CD4-positive, alpha-beta memory T cell (primary cell): Measurements from ENCODE around the gene KIAA1191. TPM values are rescaled to one million over a fixed set of nuclear protein-coding genes. Genes with fewer than 3 reads are reported as not detected.
A peak's percentile ranks its signal among the peaks of the same experiment; 100 is the strongest.

Experiments
- CTCF ChIA-PET: fragments of 350-600 bp; sonication (Branson Sonifier 250); formaldehyde crosslinking; loops from one replicate; lab custom pipeline; 2021; ENCODE audit warnings: inconsistent platforms; ENCODE audit not compliant: partially characterized antibody; lab: Charles Lee
- POLR2A ChIA-PET: fragments of 350-600 bp; sonication (Branson Sonifier 250); formaldehyde crosslinking; loops from one replicate; lab custom pipeline; 2021; ENCODE audit not compliant: partially characterized antibody; lab: Charles Lee
- DNase-seq, 5 donors: peaks; one replicate each; pipeline versions ENCODE4 v3.0.0 to v3.0.0-alpha.2; 2020 to 2022; ENCODE audit warnings: mixed read lengths in 1 of 5
- H3K27ac ChIP-seq: one replicate; pipeline ENCODE4 v1.7.0; 2013; ENCODE audit warnings: low read depth, low read length
- H3K27me3 ChIP-seq: 2 replicates; pipeline ENCODE4 v1.7.0; 2013; ENCODE audit warnings: mild to moderate bottlenecking, low read length, moderate library complexity; ENCODE audit not compliant: insufficient read depth
- H3K36me3 ChIP-seq: 2 replicates; pipeline ENCODE4 v1.7.0; 2013; ENCODE audit warnings: mild to moderate bottlenecking, low read length, moderate library complexity; ENCODE audit not compliant: insufficient read depth
- H3K4me1 ChIP-seq: 2 replicates; pipeline ENCODE4 v1.7.0; 2013; ENCODE audit warnings: mild to moderate bottlenecking, low read length, moderate library complexity; ENCODE audit not compliant: insufficient read depth
- H3K4me3 ChIP-seq, 2 donors: one replicate each; pipeline ENCODE4 v1.7.0; 2013; ENCODE audit warnings: low read length in 2 of 2, mild to moderate bottlenecking in 1 of 2
- H3K9me3 ChIP-seq, 2 donors: one replicate each; pipeline ENCODE4 v1.7.0; 2013; ENCODE audit warnings: low read length in 2 of 2, control low read depth in 1 of 2; ENCODE audit not compliant: control insufficient read depth in 1 of 2
- H3K27ac Mint-ChIP-seq, 7 donors: one replicate each; pipeline ENCODE4 v1.8.0; 2020 to 2021; ENCODE audit warnings: mixed read lengths in 7 of 7, mild to moderate bottlenecking in 6 of 7, inconsistent platforms in 3 of 7, moderate library complexity in 3 of 7
- H3K27me3 Mint-ChIP-seq, 2 donors: one replicate each; pipeline ENCODE4 v1.8.0; 2020 to 2021; ENCODE audit warnings: mixed read lengths in 2 of 2
- H3K36me3 Mint-ChIP-seq, 2 donors: one replicate each; pipeline ENCODE4 v1.8.0; 2020 to 2021; ENCODE audit warnings: mixed read lengths in 2 of 2, inconsistent platforms in 1 of 2, mild to moderate bottlenecking in 1 of 2
- H3K4me1 Mint-ChIP-seq, 4 donors: one replicate each; pipeline ENCODE4 v1.8.0; 2020 to 2021; ENCODE audit warnings: mixed read lengths in 4 of 4, mild to moderate bottlenecking in 1 of 4
- H3K4me3 Mint-ChIP-seq, 8 donors: one replicate each; pipeline ENCODE4 v1.8.0; 2020 to 2021; ENCODE audit warnings: mixed read lengths in 8 of 8, mild to moderate bottlenecking in 7 of 8, moderate library complexity in 6 of 8, inconsistent platforms in 3 of 8
- H3K9me3 Mint-ChIP-seq, 8 donors: one replicate each; pipeline ENCODE4 v1.8.0; 2020 to 2021; ENCODE audit warnings: mixed read lengths in 8 of 8, mild to moderate bottlenecking in 5 of 8, inconsistent platforms in 3 of 8, moderate library complexity in 1 of 8
- intact Hi-C: fragments of 100-400 bp; cut with micrococcal nuclease; formaldehyde crosslinking; loops from one replicate; pipeline ENCODE4 v1.15.1; 2023
- polyA plus RNA-seq, 2 donors: library from polyadenylated mRNA; unstranded; fragments of 300-500 nt; fragmentation: Illumina TruSeq; gene quantifications; one replicate each; pipeline ENCODE4 v1.2.3, GENCODE V29; 2021
- total RNA-seq, 2 experiments: library from RNA; stranded (reverse); gene quantifications; one replicate each; pipeline ENCODE4 v1.2.3, GENCODE V29; 2021

Gene KIAA1191
- total and polyA plus RNA-seq, 4 experiments from 2014 or later = 53.6 to 76.6 (median 72.4) TPM

DNA sequence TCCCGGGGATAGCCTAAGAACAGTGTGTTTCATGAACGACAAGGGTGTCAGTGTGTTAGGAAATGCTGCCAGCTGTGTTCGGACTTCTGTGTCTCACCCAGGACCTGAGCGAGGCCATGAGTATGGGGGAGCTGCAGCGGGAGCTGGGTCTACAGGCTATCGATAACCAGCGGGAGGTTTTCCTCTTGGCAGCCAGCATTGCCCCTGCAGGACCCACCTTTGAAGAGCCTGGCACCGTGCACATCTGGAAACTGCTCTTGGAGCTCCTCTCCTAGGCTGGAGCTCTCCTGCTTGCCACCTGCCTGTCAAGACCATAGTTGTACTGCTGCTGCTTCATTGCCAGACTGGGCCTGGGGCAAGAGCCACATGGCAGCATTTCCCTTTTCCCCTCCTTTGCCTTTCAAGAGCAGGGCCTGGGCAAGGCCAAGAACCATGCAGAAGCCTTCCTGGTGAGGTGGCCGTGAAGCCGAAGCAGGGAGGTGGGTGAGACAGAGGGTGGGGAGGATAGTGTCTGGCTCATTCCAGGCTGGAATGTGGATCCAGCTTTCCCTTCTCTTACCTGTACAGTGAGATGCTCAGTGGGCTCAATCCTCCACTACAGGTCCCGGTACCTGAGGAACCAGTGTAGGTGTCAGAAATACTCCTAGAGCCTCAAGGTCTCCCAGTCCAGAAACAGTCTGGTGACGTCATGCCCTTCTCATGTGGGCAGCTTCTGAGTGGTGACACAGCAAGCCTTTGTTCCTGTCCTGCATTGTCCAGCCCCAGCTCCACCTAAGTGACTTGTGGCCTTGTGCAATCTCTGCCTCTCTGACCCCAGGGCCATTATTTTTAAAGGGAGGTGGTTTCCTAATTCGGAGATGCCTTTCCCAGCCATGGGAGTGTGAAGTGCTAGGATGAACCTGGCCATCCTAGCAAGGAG is 10.3 kb upstream of the KIAA1191 start:
- Mint-ChIP-seq H3K4me3 (no peak overlapping the region), H3K27me3 (no peaks in the 10 kb centered on the region), H3K4me1 (peaks cover 0 to 12% (median 6%) of the 10 kb centered on the region in 4 donors), H3K27ac (peak overlapping the region in 1 of 7 donors; percentile 70), H3K9me3 (no peaks in the 10 kb centered on the region), H3K36me3 (peaks cover 7 to 31% of the 10 kb centered on the region in 2 donors)
- ChIA-PET CTCF (no interaction called here), POLR2A (interaction anchor here (2.4 kb wide), 1 partner anchor 17 kb away, joined by 10 read pairs; the partner anchor contains the start of genes HIGD2A and NOP16)
- no peak for DNase-seq
- no peaks in the 10 kb centered on the region for H3K27me3 ChIP-seq
- no peaks in the 10 kb centered on the region for H3K36me3 ChIP-seq
- H3K4me3 ChIP-seq = no peak overlapping the region
- no peaks in the 10 kb centered on the region for H3K4me1 ChIP-seq
- intact Hi-C loops = no loop called here
- no peaks in the 10 kb centered on the region for H3K9me3 ChIP-seq
- H3K27ac ChIP-seq = no peak overlapping the region

DNA sequence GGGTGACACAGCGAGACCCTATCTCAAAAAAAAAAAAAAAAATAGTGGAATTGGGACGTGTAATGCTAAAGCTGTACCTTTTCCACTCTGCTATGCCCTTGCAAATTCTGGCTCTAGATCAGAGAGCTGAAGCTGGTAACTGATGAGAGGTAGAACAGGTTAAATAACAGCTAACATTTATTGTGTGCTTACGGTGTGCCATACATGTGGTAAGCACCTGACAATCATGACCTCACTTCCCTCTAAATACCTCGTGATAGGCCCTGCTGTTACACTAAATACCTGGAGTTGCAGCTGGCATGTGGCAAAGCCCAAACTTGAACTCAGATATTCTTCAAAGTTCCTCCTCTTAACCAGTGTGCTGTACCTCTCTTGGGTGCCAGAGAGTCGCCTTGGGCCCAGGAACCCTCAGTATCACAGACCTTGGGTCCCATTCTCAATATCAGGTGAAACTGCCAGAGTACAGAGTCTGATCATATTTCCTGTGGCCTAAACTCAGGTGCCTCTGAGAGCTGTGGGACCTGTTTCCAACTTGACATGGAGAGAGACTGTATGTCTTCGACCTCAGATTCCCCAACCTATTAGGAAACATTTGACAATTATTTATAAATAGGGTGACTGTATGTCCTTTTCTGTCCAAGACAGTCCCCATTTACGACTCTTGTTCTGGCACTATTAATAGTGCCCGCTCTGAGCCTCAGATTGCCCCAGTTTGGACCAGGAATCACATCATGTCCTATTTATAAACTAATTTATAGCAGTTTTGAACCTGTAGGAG is 8.6 kb upstream of the KIAA1191 start:
- Mint-ChIP-seq H3K27ac (peak overlapping the region in 1 of 7 donors; percentile 27), H3K9me3 (no peaks in the 10 kb centered on the region), H3K4me3 (no peak overlapping the region), H3K4me1 (peaks cover 3 to 17% (median 11%) of the 10 kb centered on the region in 4 donors), H3K27me3 (no peaks in the 10 kb centered on the region), H3K36me3 (peaks cover 7 to 35% of the 10 kb centered on the region in 2 donors)
- Histone ChIP-seq H3K27me3 (no peaks in the 10 kb centered on the region), H3K4me3 (no peak overlapping the region), H3K36me3 (no peaks in the 10 kb centered on the region), H3K9me3 (no peaks in the 10 kb centered on the region), H3K27ac (no peak overlapping the region), H3K4me1 (peaks cover 7% of the 10 kb centered on the region)
- ChIA-PET CTCF (interaction anchor here (0.9 kb wide), 1 partner anchor 15 kb away, joined by 3 read pairs; no protein-coding TSS in a partner anchor), POLR2A (no interaction called here)
- intact Hi-C loops = no loop called here
- no peak for DNase-seq

DNA sequence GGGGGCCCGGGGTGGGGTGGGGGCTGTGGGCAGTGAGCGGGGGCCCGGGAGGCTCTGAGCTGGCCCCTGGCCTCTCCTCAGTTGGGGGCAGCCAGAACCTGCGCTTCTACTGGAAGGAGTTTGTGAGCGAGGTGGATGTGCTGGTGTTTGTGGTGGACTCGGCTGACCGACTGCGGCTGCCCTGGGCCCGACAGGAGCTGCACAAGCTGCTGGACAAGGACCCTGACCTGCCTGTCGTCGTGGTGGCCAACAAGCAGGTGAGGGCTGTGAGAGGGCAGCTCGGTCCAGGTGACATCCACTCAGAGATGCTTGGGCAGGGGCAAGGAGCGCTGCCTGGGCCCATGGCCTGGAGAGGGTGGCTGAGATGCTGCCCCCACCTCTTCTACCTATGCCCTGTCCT is 7.2 kb upstream of the KIAA1191 start:
- Mint-ChIP-seq H3K4me1 (peaks cover 6 to 23% (median 14%) of the 10 kb centered on the region in 4 donors), H3K27ac (no peak overlapping the region), H3K27me3 (no peaks in the 10 kb centered on the region), H3K4me3 (no peak overlapping the region), H3K9me3 (no peaks in the 10 kb centered on the region), H3K36me3 (peaks cover 7 to 35% of the 10 kb centered on the region in 2 donors)
- Histone ChIP-seq H3K36me3 (no peaks in the 10 kb centered on the region), H3K4me3 (no peak overlapping the region), H3K27ac (no peak overlapping the region), H3K9me3 (no peaks in the 10 kb centered on the region), H3K27me3 (no peaks in the 10 kb centered on the region), H3K4me1 (peaks cover 13% of the 10 kb centered on the region)
- DNase-seq = no peak
- ChIA-PET POLR2A (no interaction called here), CTCF (no interaction called here)
- intact Hi-C loops = no loop called here

DNA sequence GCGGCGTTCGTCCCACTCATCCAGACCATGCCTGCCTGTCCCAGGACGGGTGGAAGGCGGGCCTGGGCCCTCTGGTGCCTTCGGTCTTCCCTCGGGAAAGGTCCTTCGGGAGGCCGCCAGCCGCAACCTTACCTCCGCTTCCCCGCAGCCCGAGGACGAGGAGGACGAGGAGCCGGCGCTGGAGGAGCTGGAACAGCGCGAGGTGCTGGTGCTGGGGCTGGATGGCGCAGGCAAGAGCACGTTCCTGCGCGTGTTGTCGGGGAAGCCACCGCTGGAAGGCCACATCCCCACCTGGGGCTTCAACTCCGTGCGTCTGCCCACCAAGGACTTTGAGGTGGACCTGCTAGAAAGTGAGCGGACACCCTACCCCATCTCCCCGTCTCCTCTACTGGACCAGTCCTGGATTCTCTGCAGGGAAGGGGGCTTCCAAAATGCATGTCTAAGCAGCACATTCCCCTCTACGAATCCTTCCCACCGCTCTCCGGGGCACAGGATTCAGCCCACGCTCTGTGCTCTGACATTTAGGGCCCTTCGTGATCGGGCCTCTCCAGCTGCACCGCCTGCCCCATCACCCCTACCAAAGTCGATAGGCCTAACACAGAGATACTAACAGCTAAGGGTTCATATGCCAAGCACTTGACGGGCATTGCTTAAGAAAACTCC is 4.8 kb upstream of the KIAA1191 start:
- POLR2A ChIA-PET = no interaction called here
- CTCF ChIA-PET = no interaction called here

DNA sequence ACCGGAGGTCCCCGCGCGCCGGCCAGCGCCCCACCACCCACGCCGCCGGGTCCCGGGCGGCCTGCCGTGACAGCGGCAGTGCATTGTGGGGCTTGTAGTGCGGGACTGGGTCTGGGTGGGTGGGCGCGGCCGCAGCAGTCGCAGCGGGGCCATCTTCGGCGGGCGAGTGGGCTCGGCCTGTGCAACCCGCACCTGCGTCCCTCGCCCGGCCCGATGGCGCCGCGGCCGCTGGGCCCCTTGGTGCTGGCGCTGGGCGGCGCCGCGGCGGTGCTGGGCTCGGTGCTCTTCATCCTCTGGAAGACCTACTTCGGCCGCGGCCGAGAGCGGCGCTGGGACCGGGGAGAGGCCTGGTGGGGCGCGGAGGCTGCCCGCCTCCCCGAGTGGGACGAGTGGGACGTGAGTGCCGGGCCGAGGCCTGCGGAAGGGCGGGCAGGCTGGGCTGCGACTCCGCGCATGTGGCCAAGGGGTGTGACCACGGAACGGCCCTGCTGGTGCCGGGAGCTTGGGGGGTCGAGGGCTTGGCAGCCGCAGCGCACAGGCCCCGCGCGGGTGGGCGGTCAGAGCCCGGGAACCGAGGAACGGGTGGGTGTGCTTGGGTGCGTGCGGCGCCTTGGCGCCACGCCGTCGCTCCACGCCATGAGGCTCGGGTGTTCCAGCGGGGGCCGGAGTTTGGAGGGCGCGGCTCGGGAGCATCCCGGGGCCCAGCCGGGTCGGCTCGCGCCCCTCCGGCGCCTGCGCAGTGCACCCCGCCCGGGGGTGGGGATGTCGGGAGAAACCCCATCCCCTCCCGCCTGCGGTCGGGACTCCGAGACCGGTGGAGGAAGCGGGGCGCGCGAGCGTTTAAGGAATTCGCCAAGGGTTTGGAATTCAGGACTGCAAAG is 4.0 kb upstream of the KIAA1191 start, which contains the start of gene ARL10:
Gene ARL10, plus strand, starts transcription at position 137 of the 881 bp plus-strand sequence. Its CDS starts 77 bp downstream, at position 214.
- Histone ChIP-seq H3K36me3 (no peaks in the 10 kb centered on the region), H3K4me3 (peak within 1 kb of the TSS; percentile 26 to 57), H3K27me3 (no peaks in the 10 kb centered on the region), H3K4me1 (peaks cover 26% of the 10 kb centered on the region), H3K27ac (peak within 1 kb of the TSS; percentile 57), H3K9me3 (no peaks in the 10 kb centered on the region)
- Mint-ChIP-seq H3K27me3 (no peaks in the 10 kb centered on the region), H3K9me3 (no peaks in the 10 kb centered on the region), H3K4me3 (peak within 1 kb of the TSS; percentile 77 to 86 (median 80)), H3K4me1 (peaks cover 17 to 45% (median 30%) of the 10 kb centered on the region in 4 donors), H3K27ac (peak within 1 kb of the TSS; percentile 19 to 84 (median 79)), H3K36me3 (peaks cover 0 to 38% of the 10 kb centered on the region in 2 donors)
- peak; percentile 36 to 64 (median 43) for DNase-seq
- ChIA-PET POLR2A (no interaction called here), CTCF (no interaction called here)
- intact Hi-C loops = loop anchor here (1.0 kb wide), 1 partner anchor 23 kb away; the partner anchor contains the start of genes HIGD2A and NOP16

More for the DNA sequence above, 4.8 kb upstream of the KIAA1191 start:
- Mint-ChIP-seq H3K4me3 (peak overlapping the region; percentile 65 to 85 (median 78)), H3K36me3 (peaks cover 7 to 36% of the 10 kb centered on the region in 2 donors), H3K4me1 (peaks cover 15 to 38% (median 27%) of the 10 kb centered on the region in 4 donors), H3K27ac (peak overlapping the region in 5 of 7 donors; percentile 1 to 76 (median 61)), H3K27me3 (no peaks in the 10 kb centered on the region), H3K9me3 (no peaks in the 10 kb centered on the region)
- DNase-seq = no peak
- no peaks in the 10 kb centered on the region for H3K9me3 ChIP-seq
- intact Hi-C loops = no loop called here
- H3K27me3 ChIP-seq = no peaks in the 10 kb centered on the region
- peak overlapping the region; percentile 57 for H3K27ac ChIP-seq
- no peaks in the 10 kb centered on the region for H3K36me3 ChIP-seq
- H3K4me3 ChIP-seq = peak overlapping the region in 1 of 2 donors; percentile 57
- peaks cover 21% of the 10 kb centered on the region for H3K4me1 ChIP-seq

DNA sequence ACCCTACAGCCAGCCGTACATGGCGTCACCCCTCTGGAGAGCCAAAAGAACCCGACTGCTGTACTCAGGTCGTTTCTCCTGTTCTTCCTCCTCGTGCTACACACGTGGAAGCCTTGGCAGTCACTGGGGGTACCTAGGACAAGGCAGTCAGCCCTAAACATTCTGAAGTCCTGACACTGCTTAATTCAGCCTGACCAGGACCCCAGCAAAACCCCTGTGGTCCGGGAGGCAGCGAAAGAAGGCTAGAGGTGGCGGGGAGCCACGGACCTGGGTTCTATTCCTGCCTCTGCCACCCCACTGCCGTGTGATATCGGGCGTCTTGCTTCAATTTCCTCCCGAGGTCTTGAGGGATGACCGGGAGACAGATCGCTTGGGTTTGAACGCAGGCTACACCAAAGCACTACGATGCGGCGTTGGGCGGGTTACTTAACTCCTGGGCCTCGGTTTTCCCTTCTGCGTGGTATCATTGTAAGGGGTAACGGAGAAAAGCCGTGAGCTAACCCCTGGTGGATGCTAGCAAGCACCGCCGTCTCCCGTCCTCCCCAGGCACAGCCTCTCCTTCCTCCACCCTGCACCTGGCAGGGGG is 3.3 kb upstream of the KIAA1191 start:
- Mint-ChIP-seq H3K27me3 (no peaks in the 10 kb centered on the region), H3K9me3 (no peaks in the 10 kb centered on the region), H3K27ac (peak overlapping the region; percentile 19 to 84 (median 79)), H3K36me3 (peaks cover 0 to 31% of the 10 kb centered on the region in 2 donors), H3K4me1 (peaks cover 18 to 47% (median 31%) of the 10 kb centered on the region in 4 donors), H3K4me3 (peak overlapping the region; percentile 76 to 86 (median 78))
- ChIA-PET POLR2A (interaction anchor here (0.6 kb wide), 1 partner anchor 169 kb away, joined by 3 read pairs; no protein-coding TSS in a partner anchor), CTCF (no interaction called here)
- H3K27me3 ChIP-seq = no peaks in the 10 kb centered on the region
- no peaks in the 10 kb centered on the region for H3K36me3 ChIP-seq
- peak overlapping the region; percentile 57 for H3K27ac ChIP-seq
- no peak for DNase-seq
- intact Hi-C loops = loop anchor here (1.0 kb wide), 1 partner anchor 23 kb away; the partner anchor contains the start of genes HIGD2A and NOP16
- H3K4me1 ChIP-seq = peaks cover 33% of the 10 kb centered on the region
- H3K9me3 ChIP-seq = no peaks in the 10 kb centered on the region
- H3K4me3 ChIP-seq = peak overlapping the region; percentile 26 to 57
